Liver (tissue), 9 donors: ENCODE results near the gene FSIP1. TPM values are rescaled to one million over a fixed set of nuclear protein-coding genes. Genes with fewer than 3 reads are reported as not detected.

ENCODE experiments used
- DNase-seq: peaks from one replicate; pipeline ENCODE4 v3.0.0-alpha.2; 2017; ENCODE audit warnings: low spot score
- H3K27ac ChIP-seq, 2 donors: one replicate each; pipeline ENCODE4 v1.7.0; 2013; ENCODE audit warnings: inconsistent platforms in 2 of 2, low read length in 2 of 2, control low read depth in 1 of 2, low read depth in 1 of 2, mild to moderate bottlenecking in 1 of 2
- H3K27me3 ChIP-seq, 4 donors: one replicate each; pipeline versions ENCODE4 v1.6.1 to v1.7.0; 2013; ENCODE audit warnings: low read length in 3 of 4, inconsistent platforms in 1 of 4, mild to moderate bottlenecking in 1 of 4, moderate library complexity in 1 of 4; ENCODE audit not compliant: control insufficient read depth in 4 of 4, insufficient read depth in 4 of 4
- H3K36me3 ChIP-seq, 4 donors: one replicate each; pipeline versions ENCODE4 v1.6.1 to v1.7.0; 2013; ENCODE audit warnings: low read length in 3 of 4, mild to moderate bottlenecking in 3 of 4, low read depth in 1 of 4, moderate library complexity in 1 of 4; ENCODE audit not compliant: control insufficient read depth in 4 of 4, insufficient read depth in 3 of 4
- H3K4me1 ChIP-seq, 4 donors: one replicate each; pipeline versions ENCODE4 v1.6.1 to v1.7.0; 2013; ENCODE audit warnings: low read length in 3 of 4, mild to moderate bottlenecking in 3 of 4, moderate library complexity in 1 of 4; ENCODE audit not compliant: control insufficient read depth in 4 of 4, insufficient read depth in 4 of 4
- H3K4me3 ChIP-seq, 3 donors: one replicate each; pipeline versions ENCODE4 v1.6.1 to v1.7.0; 2013; ENCODE audit warnings: low read length in 3 of 3, control low read depth in 1 of 3, low read depth in 1 of 3, mild to moderate bottlenecking in 1 of 3
- H3K9ac ChIP-seq, 2 donors: one replicate each; pipeline ENCODE4 v1.7.0; 2013; ENCODE audit warnings: low read length in 2 of 2, mild to moderate bottlenecking in 2 of 2, moderate library complexity in 2 of 2, control low read depth in 1 of 2, low read depth in 1 of 2
- H3K9me3 ChIP-seq, 4 donors: one replicate each; pipeline versions ENCODE4 v1.6.1 to v1.7.0; 2013; ENCODE audit warnings: low read length in 3 of 4; ENCODE audit not compliant: control insufficient read depth in 4 of 4
- CTCF ChIP-seq: fragments of 150-350 bp; IDR thresholded peaks from 2 replicates; pipeline ENCODE4 v1.5.1; 2017; ENCODE audit warnings: improper control_type of control experiment, low read depth, low read length; ENCODE audit not compliant: missing input control
- EGR1 ChIP-seq, 2 donors: IDR thresholded peaks; 2 replicates each; pipeline ENCODE4 v1.6.1; 2016 to 2018; ENCODE audit warnings: antibody characterized with exemption in 2 of 2, low read depth in 2 of 2
- FOXA1 ChIP-seq: IDR thresholded peaks from 2 replicates; pipeline ENCODE4 v1.6.1; 2016; ENCODE audit warnings: antibody characterized with exemption
- FOXA2 ChIP-seq: IDR thresholded peaks from 2 replicates; pipeline ENCODE4 v1.6.1; 2016; ENCODE audit warnings: antibody characterized with exemption
- GABPA ChIP-seq, 2 donors: IDR thresholded peaks in 1 of 2; conservative IDR thresholded peaks in 1 of 2; 2 replicates each; pipeline ENCODE4 v1.6.1; 2016; ENCODE audit warnings: antibody characterized with exemption in 2 of 2, mild to moderate bottlenecking in 1 of 2, moderate library complexity in 1 of 2
- HNF4A ChIP-seq, 2 donors: conservative IDR thresholded peaks; 2 replicates each; pipeline ENCODE4 v1.6.1; 2016; ENCODE audit warnings: antibody characterized with exemption in 2 of 2, mild to moderate bottlenecking in 2 of 2
- HNF4G ChIP-seq: IDR thresholded peaks from 2 replicates; pipeline ENCODE4 v1.6.1; 2016; ENCODE audit warnings: antibody characterized with exemption
- JUND ChIP-seq, 2 donors: IDR thresholded peaks; 2 replicates each; pipeline ENCODE4 v1.6.1; 2016; ENCODE audit warnings: antibody characterized with exemption in 2 of 2
- MAX ChIP-seq: IDR thresholded peaks from 2 replicates; pipeline ENCODE4 v1.6.1; 2016; ENCODE audit warnings: antibody characterized with exemption
- NR2F2 ChIP-seq: IDR thresholded peaks from 2 replicates; pipeline ENCODE4 v1.6.1; 2016; ENCODE audit warnings: antibody characterized with exemption
- REST ChIP-seq: IDR thresholded peaks from 2 replicates; pipeline ENCODE4 v1.6.1; 2016; ENCODE audit warnings: antibody characterized with exemption, mild to moderate bottlenecking
- RXRA ChIP-seq, 2 donors: IDR thresholded peaks; 2 replicates each; pipeline ENCODE4 v1.6.1; 2017 to 2018; ENCODE audit warnings: antibody characterized with exemption in 2 of 2, mild to moderate bottlenecking in 1 of 2
- SP1 ChIP-seq: IDR thresholded peaks from 2 replicates; pipeline ENCODE4 v1.6.1; 2018; ENCODE audit warnings: antibody characterized with exemption, mild to moderate bottlenecking
- TAF1 ChIP-seq: conservative IDR thresholded peaks from 2 replicates; pipeline ENCODE4 v1.6.1; 2016; ENCODE audit warnings: antibody characterized with exemption, mild to moderate bottlenecking
- YY1 ChIP-seq: IDR thresholded peaks from 2 replicates; pipeline ENCODE4 v1.6.1; 2016; ENCODE audit warnings: antibody characterized with exemption, mild to moderate bottlenecking
- WGBS: extraction: QIAGEN DNeasy Blood & Tissue Kit; methylation state at CpG from one replicate; pipeline ENCODE4 v1.1.7; 2013; 5-methylcytosine and 5-hydroxymethylcytosine counted together
- polyA plus RNA-seq, 2 donors: library from polyadenylated mRNA; stranded (reverse) in 1 of 2; unstranded in 1 of 2; fragments of 200-250 nt in 1 of 2; fragments of >200 nt in 1 of 2; fragmentation: Nextera tagmentation in 1 of 2; extraction: Ambion mirVana in 1 of 2; gene quantifications; one replicate each; pipeline versions ENCODE4 v1.2.1 to v1.2.3, GENCODE V29; 2013 to 2015
- total RNA-seq, 2 donors: library from RNA; depleted of rRNA; stranded (reverse); fragments of >200 nt; gene quantifications; one replicate each; pipeline ENCODE4 v1.2.3, GENCODE V29; 2014
- TF ChIP-seq, protein P1 (sequence below): IDR thresholded peaks from 2 replicates; pipeline ENCODE4 v1.6.1; 2016; ENCODE audit warnings: antibody characterized with exemption
- TF ChIP-seq, protein P2 (sequence below): IDR thresholded peaks from 2 replicates; pipeline ENCODE4 v1.6.1; 2016; ENCODE audit warnings: antibody characterized with exemption
- donor health status: healthy.
- donor health status: healthy.
- donor health status: healthy.
- donor health status: healthy.
- donor health status: healthy.

FSIP1 gene
- total and polyA plus RNA-seq, 4 donors = 0.05 to 0.29 (median 0.13) TPM

- H3K27me3 ChIP-seq = no peaks in the 10 kb centered on the region
- no peaks in the 10 kb centered on the region for H3K9me3 ChIP-seq
- TF ChIP-seq REST (no peak), TAF1 (no peak), SP1 (no peak), FOXA2 (no peak), NR2F2 (no peak), MAX (no peak), CTCF (no peak), HNF4A (conservative IDR thresholded peaks at IDR 0.05) (no peak), GABPA (IDR thresholded peaks at IDR 0.05 in 1 of 2, conservative IDR thresholded peaks at IDR 0.05 in 1 of 2) (no peak), FOXA1 (no peak), YY1 (no peak)
- TF ChIP-seq, protein P1, sequence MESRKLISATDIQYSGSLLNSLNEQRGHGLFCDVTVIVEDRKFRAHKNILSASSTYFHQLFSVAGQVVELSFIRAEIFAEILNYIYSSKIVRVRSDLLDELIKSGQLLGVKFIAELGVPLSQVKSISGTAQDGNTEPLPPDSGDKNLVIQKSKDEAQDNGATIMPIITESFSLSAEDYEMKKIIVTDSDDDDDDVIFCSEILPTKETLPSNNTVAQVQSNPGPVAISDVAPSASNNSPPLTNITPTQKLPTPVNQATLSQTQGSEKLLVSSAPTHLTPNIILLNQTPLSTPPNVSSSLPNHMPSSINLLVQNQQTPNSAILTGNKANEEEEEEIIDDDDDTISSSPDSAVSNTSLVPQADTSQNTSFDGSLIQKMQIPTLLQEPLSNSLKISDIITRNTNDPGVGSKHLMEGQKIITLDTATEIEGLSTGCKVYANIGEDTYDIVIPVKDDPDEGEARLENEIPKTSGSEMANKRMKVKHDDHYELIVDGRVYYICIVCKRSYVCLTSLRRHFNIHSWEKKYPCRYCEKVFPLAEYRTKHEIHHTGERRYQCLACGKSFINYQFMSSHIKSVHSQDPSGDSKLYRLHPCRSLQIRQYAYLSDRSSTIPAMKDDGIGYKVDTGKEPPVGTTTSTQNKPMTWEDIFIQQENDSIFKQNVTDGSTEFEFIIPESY = no peak
- TF ChIP-seq, protein P2, sequence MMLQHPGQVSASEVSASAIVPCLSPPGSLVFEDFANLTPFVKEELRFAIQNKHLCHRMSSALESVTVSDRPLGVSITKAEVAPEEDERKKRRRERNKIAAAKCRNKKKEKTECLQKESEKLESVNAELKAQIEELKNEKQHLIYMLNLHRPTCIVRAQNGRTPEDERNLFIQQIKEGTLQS = no peak
- no peaks in the 10 kb centered on the region for H3K36me3 ChIP-seq
- H3K4me1 ChIP-seq = no peaks in the 10 kb centered on the region
- DNase-seq = no peak
- WGBS = 92% methylated on average over 1 of the region's 1 CpG
- no peak overlapping the region for H3K9ac ChIP-seq
- no peak overlapping the region for H3K27ac ChIP-seq
- no peak overlapping the region for H3K4me3 ChIP-seq
Measured at GRCh38 chr15:39657181-39657580, 125.5 kb downstream of the FSIP1 start.

DNA sequence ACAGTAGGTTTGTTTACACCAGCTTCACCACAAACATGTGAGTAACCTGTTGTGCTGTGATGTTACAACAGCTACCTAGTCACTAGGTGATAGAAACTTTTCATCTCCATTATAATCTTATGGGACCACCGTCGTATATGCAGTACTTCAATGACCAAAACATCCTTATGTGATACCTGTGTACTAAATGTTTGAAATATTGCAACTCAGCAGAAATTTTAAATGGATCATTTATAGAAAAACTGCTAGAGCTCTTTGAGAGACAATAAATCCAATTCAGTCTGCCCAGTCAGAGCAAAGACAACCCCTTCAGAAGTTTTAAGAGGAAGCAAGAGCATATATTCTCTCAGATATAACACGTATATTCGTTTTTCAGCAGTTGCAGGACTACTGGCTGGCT, 128.3 kb downstream of the FSIP1 start:
- Histone ChIP-seq H3K4me1 (no peaks in the 10 kb centered on the region), H3K27me3 (no peaks in the 10 kb centered on the region), H3K9me3 (no peaks in the 10 kb centered on the region), H3K9ac (no peak overlapping the region), H3K36me3 (no peaks in the 10 kb centered on the region), H3K4me3 (no peak overlapping the region), H3K27ac (no peak overlapping the region)
- DNase-seq = no peak
- TF ChIP-seq EGR1 (IDR thresholded peaks at IDR 0.05; ENCODE audit: low read depth in 2 of 2) = no peak
- no peak for TF ChIP-seq MAX
- no peak for TF ChIP-seq FOXA1
- no peak for TF ChIP-seq HNF4G
- TF ChIP-seq CTCF = no peak
- TF ChIP-seq NR2F2 = no peak
- TF ChIP-seq TAF1 = no peak
- no peak for TF ChIP-seq RXRA (IDR thresholded peaks at IDR 0.05)
- TF ChIP-seq JUND (IDR thresholded peaks at IDR 0.05) = no peak
- TF ChIP-seq SP1 = no peak
- no peak for TF ChIP-seq YY1
- 87% methylated on average over 4 of the region's 4 CpGs for WGBS
